A673 (cell line): ENCODE results near the gene SYT9. TPM values are rescaled to one million over a fixed set of nuclear protein-coding genes. Genes with fewer than 3 reads are reported as not detected.

Experiments
- Bru-seq: library from RNA; stranded (reverse); fragments of 400-500 nt; gene quantifications from one replicate; lab custom pipeline; 2021; lab: Mats Ljungman, UMichigan
- BruChase-seq, 2 experiments: library from RNA; stranded (reverse); fragments of 400-500 nt; gene quantifications; one replicate each; lab custom pipeline; 2021; lab: Mats Ljungman, UMichigan
- BruUV-seq: library from RNA; stranded (reverse); fragments of 400-500 nt; replicated peaks from 2 replicates; lab custom pipeline; 2021; lab: Mats Ljungman, UMichigan
- CTCF ChIA-PET: fragments of 300-600 bp; sonication (Branson Sonifier 250); formaldehyde crosslinking; loops from one replicate; lab custom pipeline; 2022; ENCODE audit warnings: antibody characterized with exemption; lab: Charles Lee
- POLR2A ChIA-PET: fragments of 300-600 bp; sonication (Branson Sonifier 250); formaldehyde crosslinking; loops from one replicate; lab custom pipeline; 2022; ENCODE audit warnings: antibody characterized with exemption; ENCODE audit not compliant: low non-redundant PET; lab: Charles Lee
- DNase-seq: peaks from one replicate; pipeline ENCODE4 v3.0.0-alpha.2; 2015; ENCODE audit warnings: low spot score
- H3K27ac ChIP-seq: fragments of 200-600 bp; sonication (generic); 2 replicates; pipeline ENCODE4 v1.5.1; 2016; ENCODE audit warnings: mixed run types, low read depth, mild to moderate bottlenecking, mixed read lengths, antibody characterized with exemption, low read length; ENCODE audit not compliant: poor library complexity, severe bottlenecking
- H3K27me3 ChIP-seq: fragments of 200-600 bp; sonication (generic); replicated peaks from 2 replicates; pipeline ENCODE4 v1.6.1; 2017; ENCODE audit warnings: mixed run types, low read depth, mild to moderate bottlenecking, mixed read lengths, antibody characterized with exemption, low read length; ENCODE audit not compliant: insufficient read depth, poor library complexity
- H3K36me3 ChIP-seq: fragments of 200-600 bp; sonication (generic); 2 replicates; pipeline ENCODE4 v1.6.1; 2016; ENCODE audit warnings: mixed run types, mild to moderate bottlenecking, mixed read lengths, antibody characterized with exemption, low read length; ENCODE audit not compliant: insufficient read depth, poor library complexity, severe bottlenecking
- H3K4me1 ChIP-seq: fragments of 200-600 bp; sonication (generic); 2 replicates; pipeline ENCODE4 v1.6.1; 2017; ENCODE audit warnings: mixed run types, mild to moderate bottlenecking, mixed read lengths, antibody characterized with exemption, low read length; ENCODE audit not compliant: insufficient read depth, poor library complexity, severe bottlenecking
- H3K4me3 ChIP-seq: fragments of 200-600 bp; sonication (generic); 2 replicates; pipeline ENCODE4 v1.5.1; 2016; ENCODE audit warnings: low read depth, mixed run types, mild to moderate bottlenecking, mixed read lengths, low read length; ENCODE audit not compliant: poor library complexity, severe bottlenecking
- H3K9me3 ChIP-seq: fragments of 200-600 bp; sonication (generic); 2 replicates; pipeline ENCODE4 v1.6.1; 2016; ENCODE audit warnings: mixed run types, low read depth, mild to moderate bottlenecking, mixed read lengths, antibody characterized with exemption, low read length; ENCODE audit not compliant: poor library complexity, severe bottlenecking
- EZH2 ChIP-seq: fragments of 200-600 bp; sonication (generic); IDR thresholded peaks from 2 replicates; pipeline ENCODE4 v1.6.1; 2017; ENCODE audit warnings: borderline replicate concordance, low read depth, mild to moderate bottlenecking, mixed read lengths, antibody characterized with exemption, low read length; ENCODE audit not compliant: poor library complexity, severe bottlenecking
- intact Hi-C: fragments of 100-400 bp; cut with micrococcal nuclease; formaldehyde crosslinking; loops from one replicate; pipeline ENCODE4 v1.10.0; 2022; ENCODE audit not compliant: unreplicated experiment
- long read RNA-seq: library from polyadenylated mRNA; stranded (forward); transcript quantifications from one replicate; pipeline ENCODE4 v2.0.0, GENCODE V29; 2022
- total RNA-seq: library from RNA; stranded (reverse); gene quantifications from 2 replicates; pipeline ENCODE4 v1.2.3, GENCODE V29; 2021
- TF ChIP-seq, protein P1 (sequence below): fragments of 300-800, 200-600 bp; sonication (generic); conservative IDR thresholded peaks from 2 replicates; pipeline ENCODE4 v1.5.1; 2017; ENCODE audit warnings: low read depth, mild to moderate bottlenecking, antibody characterized with exemption, low read length, moderate library complexity, mixed read lengths

SYT9 gene, protein sequence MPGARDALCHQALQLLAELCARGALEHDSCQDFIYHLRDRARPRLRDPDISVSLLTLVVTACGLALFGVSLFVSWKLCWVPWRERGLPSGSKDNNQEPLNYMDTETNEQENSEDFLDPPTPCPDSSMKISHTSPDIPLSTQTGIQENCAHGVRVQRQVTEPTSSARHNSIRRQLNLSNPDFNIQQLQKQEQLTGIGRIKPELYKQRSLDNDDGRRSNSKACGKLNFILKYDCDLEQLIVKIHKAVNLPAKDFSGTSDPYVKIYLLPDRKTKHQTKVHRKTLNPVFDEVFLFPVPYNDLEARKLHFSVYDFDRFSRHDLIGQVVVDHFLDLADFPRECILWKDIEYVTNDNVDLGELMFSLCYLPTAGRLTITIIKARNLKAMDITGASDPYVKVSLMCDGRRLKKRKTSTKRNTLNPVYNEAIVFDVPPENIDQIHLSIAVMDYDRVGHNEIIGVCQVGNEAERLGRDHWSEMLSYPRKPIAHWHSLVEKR
- total RNA-seq (not detected in 2 replicates), Bru-seq, nascent RNA (percentile 1 among the genes with signal in this experiment), BruChase-seq, experiment 1, labeled RNA remaining after a 2-hour chase (percentile 0 among the genes with signal in this experiment), BruChase-seq, experiment 2, labeled RNA remaining after a 6-hour chase (percentile 0 among the genes with signal in this experiment)
- long read RNA-seq = 0 reads

DNA sequence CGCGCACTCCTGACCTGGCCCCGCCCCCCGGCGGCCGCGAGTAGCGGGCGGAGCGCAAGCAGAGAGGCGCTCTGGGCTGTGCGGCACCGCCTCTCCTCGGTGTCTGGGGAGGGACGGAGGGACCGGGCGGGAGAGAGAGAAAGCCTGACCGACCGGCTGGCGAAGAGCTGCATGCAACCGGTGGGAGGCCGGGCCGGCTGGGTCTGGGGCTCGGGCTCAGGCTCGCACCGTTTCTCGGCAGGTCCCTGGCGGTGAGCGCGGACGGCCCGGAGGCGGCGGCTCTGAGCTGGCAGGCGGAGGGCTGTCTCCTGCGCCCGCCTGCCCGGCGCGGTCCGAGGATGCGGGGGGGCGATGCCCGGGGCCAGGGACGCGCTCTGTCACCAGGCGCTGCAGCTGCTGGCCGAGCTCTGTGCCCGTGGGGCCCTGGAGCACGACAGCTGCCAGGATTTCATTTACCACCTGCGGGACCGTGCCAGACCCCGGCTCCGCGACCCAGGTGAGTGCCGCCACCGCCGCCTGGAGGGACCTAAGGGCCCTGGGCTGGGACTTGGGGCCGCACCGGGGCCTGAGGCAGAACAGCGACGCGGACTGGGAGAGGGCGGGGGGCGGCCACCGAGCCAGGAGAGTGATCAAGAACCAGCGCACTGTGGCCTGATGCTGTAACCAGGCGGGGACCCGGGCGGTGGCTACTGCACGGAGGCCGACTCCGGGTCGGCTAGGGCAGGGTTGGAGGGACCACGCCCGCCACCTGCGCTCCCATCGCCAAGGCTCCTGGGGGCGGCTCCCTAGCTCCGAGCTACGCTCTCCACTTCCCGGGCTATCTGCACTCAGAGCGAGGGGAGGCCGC lies at the start of gene SYT9:
Gene SYT9 (plus strand): TSS at position 69 of the 847 bp plus-strand sequence. CDS start 283 bp downstream, at position 352.
- ChIA-PET POLR2A (no interaction called here), CTCF (no interaction called here)
- BruUV-seq = no TSS peak
- no peak within 1 kb of the TSS for H3K27ac ChIP-seq
- peaks cover 63% of the 10 kb centered on the region for H3K27me3 ChIP-seq
- H3K4me1 ChIP-seq = no peaks in the 10 kb centered on the region
- peak; percentile 0 for DNase-seq
- TF ChIP-seq, protein P1, sequence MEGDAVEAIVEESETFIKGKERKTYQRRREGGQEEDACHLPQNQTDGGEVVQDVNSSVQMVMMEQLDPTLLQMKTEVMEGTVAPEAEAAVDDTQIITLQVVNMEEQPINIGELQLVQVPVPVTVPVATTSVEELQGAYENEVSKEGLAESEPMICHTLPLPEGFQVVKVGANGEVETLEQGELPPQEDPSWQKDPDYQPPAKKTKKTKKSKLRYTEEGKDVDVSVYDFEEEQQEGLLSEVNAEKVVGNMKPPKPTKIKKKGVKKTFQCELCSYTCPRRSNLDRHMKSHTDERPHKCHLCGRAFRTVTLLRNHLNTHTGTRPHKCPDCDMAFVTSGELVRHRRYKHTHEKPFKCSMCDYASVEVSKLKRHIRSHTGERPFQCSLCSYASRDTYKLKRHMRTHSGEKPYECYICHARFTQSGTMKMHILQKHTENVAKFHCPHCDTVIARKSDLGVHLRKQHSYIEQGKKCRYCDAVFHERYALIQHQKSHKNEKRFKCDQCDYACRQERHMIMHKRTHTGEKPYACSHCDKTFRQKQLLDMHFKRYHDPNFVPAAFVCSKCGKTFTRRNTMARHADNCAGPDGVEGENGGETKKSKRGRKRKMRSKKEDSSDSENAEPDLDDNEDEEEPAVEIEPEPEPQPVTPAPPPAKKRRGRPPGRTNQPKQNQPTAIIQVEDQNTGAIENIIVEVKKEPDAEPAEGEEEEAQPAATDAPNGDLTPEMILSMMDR = no peak
- TF ChIP-seq EZH2 = no peak
- no peaks in the 10 kb centered on the region for H3K9me3 ChIP-seq
- H3K4me3 ChIP-seq = peak within 1 kb of the TSS; percentile 21
- H3K36me3 ChIP-seq = no peaks in the 10 kb centered on the region
- intact Hi-C loops = no loop called here

DNA sequence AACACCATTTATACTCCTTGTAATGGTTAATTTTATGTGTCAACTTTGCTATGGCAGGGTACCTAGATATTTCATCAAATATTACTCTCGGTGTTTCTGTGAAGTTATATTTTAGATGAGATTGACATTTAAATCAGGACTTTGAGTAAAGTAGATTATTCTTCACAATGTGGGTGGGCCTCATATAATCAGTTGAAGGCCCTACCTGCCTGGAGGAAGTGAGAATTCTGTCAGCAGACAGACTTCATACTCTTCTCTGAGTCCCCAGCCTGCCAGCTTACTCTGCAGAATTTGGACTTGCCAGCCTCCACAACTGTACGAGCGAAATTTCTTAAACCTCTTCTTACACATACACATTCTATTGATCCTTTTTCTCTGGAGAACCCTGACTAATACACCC lies 49.3 kb upstream of the SYT9 start:
- intact Hi-C loops = no loop called here
- H3K4me1 ChIP-seq = no peaks in the 10 kb centered on the region
- DNase-seq = no peak
- CTCF ChIA-PET = interaction anchor here (0.6 kb wide), 1 partner anchor 489 kb away, joined by 5 read pairs; no protein-coding TSS in a partner anchor
- no peak overlapping the region for H3K4me3 ChIP-seq
- no peak overlapping the region for H3K27ac ChIP-seq
- POLR2A ChIA-PET = no interaction called here
- TF ChIP-seq, protein P1 = no peak
- no peak for TF ChIP-seq EZH2
- no peaks in the 10 kb centered on the region for H3K27me3 ChIP-seq
- H3K9me3 ChIP-seq = no peaks in the 10 kb centered on the region
- BruUV-seq = no TSS peak
- no peaks in the 10 kb centered on the region for H3K36me3 ChIP-seq

DNA sequence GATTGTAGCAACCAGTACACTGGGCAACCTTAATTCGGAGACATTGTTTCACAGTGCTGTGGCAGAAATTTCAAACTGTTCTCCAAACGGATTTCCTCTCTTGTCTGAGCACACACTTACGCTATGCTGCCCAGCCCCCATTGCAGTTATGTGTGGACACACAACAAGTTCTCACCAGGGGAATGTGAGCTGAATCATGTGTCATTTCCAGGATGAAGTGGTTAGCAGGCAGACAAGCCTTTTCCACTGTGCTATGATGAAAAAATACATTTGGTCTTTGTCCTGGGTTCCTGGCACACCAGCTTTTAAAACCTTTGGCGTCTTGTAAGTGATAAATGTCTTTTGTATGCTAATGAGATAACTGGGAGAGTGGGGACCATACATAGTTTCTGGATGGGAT lies 46.9 kb upstream of the SYT9 start:
- Histone ChIP-seq H3K36me3 (no peaks in the 10 kb centered on the region), H3K4me1 (no peaks in the 10 kb centered on the region), H3K9me3 (no peaks in the 10 kb centered on the region), H3K4me3 (no peak overlapping the region), H3K27me3 (no peaks in the 10 kb centered on the region), H3K27ac (no peak overlapping the region)
- intact Hi-C loops = no loop called here
- BruUV-seq = no TSS peak
- TF ChIP-seq, protein P1 = no peak
- no peak for TF ChIP-seq EZH2
- ChIA-PET CTCF (no interaction called here), POLR2A (no interaction called here)
- no peak for DNase-seq
